ENCODE data around the gene PSME3.

GRCh38 chr17:42848093-42848492 is 14.9 kb downstream of the PSME3 start:
- TF ChIP-seq SIN3A (IDR thresholded peaks at IDR 0.05; ENCODE audit: low read depth) (no peak), EZH2 (IDR thresholded peaks at IDR 0.05) (no peak), YY1 (IDR thresholded peaks at IDR 0.05; ENCODE audit: extremely low read depth, insufficient replicate concordance, low read depth, low read length) (no peak), POLR2A (IDR thresholded peaks at IDR 0.05; ENCODE audit: borderline replicate concordance, extremely low read depth, insufficient read depth, insufficient read length) (no peak), CTCF (IDR thresholded peaks at IDR 0.05 in 2 of 3, conservative IDR thresholded peaks at IDR 0.05 in 1 of 3; ENCODE audit: borderline replicate concordance in 1 of 3, insufficient read depth in 1 of 3, low read depth in 2 of 3, low read length in 2 of 3) (no peak)
